ENCODE measurements around the gene TMPRSS13. TPM values are rescaled to one million over a fixed set of nuclear protein-coding genes. Genes with fewer than 3 reads are reported as not detected.

The TMPRSS13 gene
- polyA plus RNA-seq, 1 experiment: not detected

DNA sequence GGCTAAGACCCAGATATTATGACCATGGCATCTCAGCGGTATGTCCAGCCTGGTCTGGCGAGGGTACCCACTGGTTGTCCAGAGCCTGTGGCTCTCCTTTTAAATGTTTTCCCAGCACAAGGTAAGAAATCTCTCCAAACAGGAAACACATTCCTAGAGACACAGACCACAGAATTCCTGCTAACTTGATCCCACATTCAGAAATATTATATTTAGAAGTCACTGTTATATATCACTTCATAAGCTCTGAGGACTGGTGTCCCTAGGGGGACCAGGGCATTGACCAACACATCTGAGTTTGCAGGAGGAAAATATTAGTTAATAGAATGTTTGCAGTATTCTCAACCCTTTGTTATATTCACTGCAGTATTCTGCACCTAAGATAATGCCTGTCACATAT, 23.1 kb downstream of the TMPRSS13 start:
- H3K4me3 ChIP-seq (ENCODE audit: low read depth, low read length): no peak overlapping the region
- no peak overlapping the region for H3K27ac ChIP-seq (ENCODE audit: low read depth, low read length)
- no peak for TF ChIP-seq CTCF (IDR thresholded peaks at IDR 0.05; ENCODE audit: low read depth, low read length)
- peaks cover 4% of the 10 kb centered on the region for H3K27me3 ChIP-seq (ENCODE audit: control insufficient read depth, insufficient read depth, low read length)
- POLR2A ChIA-PET: no interaction called here
- DNase-seq (ENCODE audit: low read depth, low spot score): no peak
- CTCF ChIA-PET: interaction anchor here (4.1 kb wide), 1 partner anchor 62 kb away, joined by 52 read pairs; no protein-coding TSS in a partner anchor
- no peaks in the 10 kb centered on the region for H3K9me3 ChIP-seq (ENCODE audit: control insufficient read depth, insufficient read depth, low read length)

GRCh38 chr11:117905524-117905923, 23.7 kb downstream of the TMPRSS13 start:
- POLR2A ChIA-PET: no interaction called here
- no peak for DNase-seq (ENCODE audit: low read depth, low spot score)
- Histone ChIP-seq H3K9me3 (ENCODE audit: control insufficient read depth, insufficient read depth, low read length) (no peaks in the 10 kb centered on the region), H3K27ac (ENCODE audit: low read depth, low read length) (no peak overlapping the region), H3K4me3 (ENCODE audit: low read depth, low read length) (no peak overlapping the region), H3K27me3 (ENCODE audit: control insufficient read depth, insufficient read depth, low read length) (peaks cover 5% of the 10 kb centered on the region)
- no peak for TF ChIP-seq CTCF (IDR thresholded peaks at IDR 0.05; ENCODE audit: low read depth, low read length)
- CTCF ChIA-PET: interaction anchor here (0.9 to 4.1 kb wide), 6 partner anchors 41 to 87 kb away, joined by 5 to 52 read pairs (median 8); no protein-coding TSS in a partner anchor

GRCh38 chr11:117903505-117904382, 25.5 kb downstream of the TMPRSS13 start:
- DNase-seq (ENCODE audit: low read depth, low spot score): no peak
- Histone ChIP-seq H3K27ac (ENCODE audit: low read depth, low read length) (no peak overlapping the region), H3K27me3 (ENCODE audit: control insufficient read depth, insufficient read depth, low read length) (peaks cover 9% of the 10 kb centered on the region), H3K4me3 (ENCODE audit: low read depth, low read length) (no peak overlapping the region), H3K9me3 (ENCODE audit: control insufficient read depth, insufficient read depth, low read length) (no peaks in the 10 kb centered on the region)
- ChIA-PET POLR2A (interaction anchor here (0.6 kb wide), 1 partner anchor 75 kb away, joined by 3 read pairs; no protein-coding TSS in a partner anchor), CTCF (interaction anchor here (0.9 to 4.1 kb wide), 12 partner anchors 34 to 478 kb away, joined by 3 to 52 read pairs (median 5); no protein-coding TSS in a partner anchor)
- no peak for TF ChIP-seq CTCF (IDR thresholded peaks at IDR 0.05; ENCODE audit: low read depth, low read length)

DNA sequence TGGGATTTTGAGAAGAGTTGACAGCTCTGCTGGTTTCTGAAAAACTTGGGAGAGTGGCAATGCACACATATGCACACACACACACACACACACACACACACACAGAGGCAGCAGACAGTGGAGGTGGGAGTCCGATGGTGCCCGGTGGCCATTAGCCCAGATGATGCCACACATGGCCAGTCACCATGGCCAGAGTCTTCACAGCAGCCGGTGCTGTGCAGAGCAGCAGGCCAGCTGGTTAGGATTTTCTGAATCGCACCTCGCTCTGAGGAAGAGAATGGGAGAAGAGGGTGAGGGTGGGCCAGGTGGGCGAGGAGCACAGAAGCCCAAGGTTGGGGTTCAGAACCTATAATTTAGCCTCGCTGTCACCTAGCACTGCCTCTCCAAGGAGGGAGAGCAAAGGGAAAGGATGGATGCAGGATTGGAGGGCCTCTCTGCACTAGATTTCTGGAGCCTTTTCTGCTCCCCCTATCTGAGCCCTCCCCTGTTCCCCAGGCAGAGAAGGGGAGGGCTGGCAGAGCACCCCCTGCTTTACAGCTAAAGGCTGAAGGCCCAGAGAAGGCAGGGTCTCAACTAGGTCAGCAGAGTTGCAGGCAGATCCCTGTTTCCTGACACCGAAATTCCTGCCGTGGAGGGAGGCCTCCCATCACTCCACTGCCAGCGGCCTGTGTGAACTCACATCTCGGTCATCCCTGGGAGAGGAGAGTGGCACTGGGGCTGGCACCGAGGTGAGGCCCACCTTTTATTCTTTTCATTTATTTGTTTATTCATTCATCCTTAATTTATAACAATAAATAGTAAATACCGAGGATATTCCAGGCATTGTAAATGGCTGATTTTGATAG, 27.0 kb downstream of the TMPRSS13 start:
- no peak for TF ChIP-seq CTCF (IDR thresholded peaks at IDR 0.05; ENCODE audit: low read depth, low read length)
- Histone ChIP-seq H3K27ac (ENCODE audit: low read depth, low read length) (no peak overlapping the region), H3K27me3 (ENCODE audit: control insufficient read depth, insufficient read depth, low read length) (peaks cover 16% of the 10 kb centered on the region), H3K9me3 (ENCODE audit: control insufficient read depth, insufficient read depth, low read length) (no peaks in the 10 kb centered on the region), H3K4me3 (ENCODE audit: low read depth, low read length) (no peak overlapping the region)
- CTCF ChIA-PET: interaction anchor here (0.9 to 4.1 kb wide), 2 partner anchors 44 to 58 kb away, joined by 3 to 52 read pairs; no protein-coding TSS in a partner anchor
- POLR2A ChIA-PET: no interaction called here
- DNase-seq (ENCODE audit: low read depth, low spot score): no peak

All from AG04450 (cell line).